Brain microvascular endothelial cell (primary cell): ENCODE measurements around the gene TFEB.

Source experiments
- DNase-seq: peaks from one replicate; pipeline ENCODE4 v3.0.0-alpha.2; 2020
- H3K27ac ChIP-seq: fragments of 250-450 bp; sonication (Bioruptor Pico); 2 replicates; pipeline ENCODE4 v1.5.1; 2020; ENCODE audit warnings: mild to moderate bottlenecking, moderate library complexity
- H3K27me3 ChIP-seq: fragments of 250-450 bp; sonication (Bioruptor Pico); replicated peaks from 2 replicates; pipeline ENCODE4 v1.5.1; 2020; ENCODE audit warnings: mild to moderate bottlenecking
- H3K36me3 ChIP-seq: fragments of 250-450 bp; sonication (Bioruptor Pico); replicated peaks from 2 replicates; pipeline ENCODE4 v1.5.1; 2020; ENCODE audit warnings: mild to moderate bottlenecking
- H3K4me3 ChIP-seq: 2 replicates; pipeline ENCODE4 v1.5.1; 2011; ENCODE audit warnings: low read depth, mild to moderate bottlenecking, control low read depth, low read length, moderate library complexity
- CTCF ChIP-seq: IDR thresholded peaks from 2 replicates; pipeline ENCODE4 v1.5.1; 2011; ENCODE audit warnings: low read depth, mild to moderate bottlenecking, moderate library complexity, low read length, control low read depth, inconsistent platforms; ENCODE audit errors: missing control alignments
- in situ Hi-C: cut with HindIII; loops from 2 replicates; pipeline ENCODE4 v1.10.0; 2017; ENCODE audit warnings: low sequenced_read_pairs, low pct_ligation_motif_present

The TFEB gene

GRCh38 chr6:41694815-41695526 lies 40.4 kb downstream of the TFEB start:
- peak; percentile 44 for TF ChIP-seq CTCF
- H3K36me3 ChIP-seq = peaks cover 3% of the 10 kb centered on the region
- DNase-seq = peak; percentile 45
- H3K27ac ChIP-seq = no peak overlapping the region
- in situ Hi-C loops = no loop called here
- no peaks in the 10 kb centered on the region for H3K27me3 ChIP-seq
- H3K4me3 ChIP-seq = no peak overlapping the region

GRCh38 chr6:41693281-41694240 lies 41.8 kb downstream of the TFEB start:
- Histone ChIP-seq H3K27me3 (no peaks in the 10 kb centered on the region), H3K4me3 (no peak overlapping the region), H3K27ac (no peak overlapping the region), H3K36me3 (peaks cover 3% of the 10 kb centered on the region)
- DNase-seq = no peak
- TF ChIP-seq CTCF = no peak
- in situ Hi-C loops = no loop called here

GRCh38 chr6:41692730-41693129 lies 42.7 kb downstream of the TFEB start:
- no peak for TF ChIP-seq CTCF
- Histone ChIP-seq H3K27ac (no peak overlapping the region), H3K36me3 (peaks cover 3% of the 10 kb centered on the region), H3K4me3 (no peak overlapping the region), H3K27me3 (no peaks in the 10 kb centered on the region)
- DNase-seq = no peak
- in situ Hi-C loops = no loop called here

- in situ Hi-C loops = no loop called here
- H3K27me3 ChIP-seq = no peaks in the 10 kb centered on the region
- no peak overlapping the region for H3K27ac ChIP-seq
- peaks cover 3% of the 10 kb centered on the region for H3K36me3 ChIP-seq
- H3K4me3 ChIP-seq = no peak overlapping the region
- DNase-seq = no peak
- no peak for TF ChIP-seq CTCF
Measured at GRCh38 chr6:41692080-41692675, 43.2 kb downstream of the TFEB start.

GRCh38 chr6:41691426-41692079 lies 43.9 kb downstream of the TFEB start:
- in situ Hi-C loops = no loop called here
- Histone ChIP-seq H3K27me3 (no peaks in the 10 kb centered on the region), H3K4me3 (no peak overlapping the region), H3K36me3 (peaks cover 3% of the 10 kb centered on the region), H3K27ac (no peak overlapping the region)
- no peak for DNase-seq
- no peak for TF ChIP-seq CTCF
